C4-2B (cell line): ENCODE measurements around the gene KCNQ1OT1.

Experiments used
- CTCF ChIP-seq: fragments of 450-650 bp; conservative IDR thresholded peaks from 2 replicates; pipeline ENCODE4 v1.5.1; 2017; ENCODE audit warnings: mild to moderate bottlenecking
- ZFX ChIP-seq: fragments of 450-650 bp; IDR thresholded peaks from 2 replicates; pipeline ENCODE4 v1.6.1; 2017

- no peak for TF ChIP-seq CTCF
- no peak for TF ChIP-seq ZFX
Observed at GRCh38 chr11:2748814-2749554, 49.2 kb upstream of the KCNQ1OT1 start.
